ENCODE measurements around the gene TBC1D5. TPM values are rescaled to one million over a fixed set of nuclear protein-coding genes. Genes with fewer than 3 reads are reported as not detected.

The TBC1D5 gene
- total and polyA plus RNA-seq, 2 donors (not counting 1 experiment from before 2014, with no cell fraction given), result 22.6 to 111 TPM

DNA sequence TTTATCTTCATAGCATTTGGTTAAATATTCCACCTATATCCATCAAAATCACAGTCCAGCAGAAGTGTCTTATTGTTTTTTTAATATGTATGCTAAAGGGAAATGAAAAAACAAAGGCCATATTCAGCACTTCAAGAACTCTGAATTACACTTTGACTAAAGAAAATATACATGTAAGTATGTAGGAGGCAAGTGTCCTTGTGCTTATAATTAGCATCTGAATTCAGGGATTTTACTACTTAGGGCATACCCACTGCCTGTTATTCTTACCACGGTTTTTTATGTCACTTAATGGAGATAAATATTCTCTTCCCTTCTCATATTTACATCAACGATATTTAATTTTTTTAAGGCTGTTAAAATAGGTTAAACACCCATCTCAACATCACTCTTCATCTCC, 117.3 kb downstream of the TBC1D5 start:
- no peaks in the 10 kb centered on the region for H3K27me3 ChIP-seq (replicated peaks in 1 of 4; ENCODE audit: control extremely low read depth in 1 of 4, control insufficient read depth in 3 of 4, insufficient read depth in 4 of 4, low read length in 3 of 4)
- intact Hi-C loops (cut with micrococcal nuclease), result no loop called here
- no peak for ATAC-seq (ENCODE audit: low read depth)

DNA sequence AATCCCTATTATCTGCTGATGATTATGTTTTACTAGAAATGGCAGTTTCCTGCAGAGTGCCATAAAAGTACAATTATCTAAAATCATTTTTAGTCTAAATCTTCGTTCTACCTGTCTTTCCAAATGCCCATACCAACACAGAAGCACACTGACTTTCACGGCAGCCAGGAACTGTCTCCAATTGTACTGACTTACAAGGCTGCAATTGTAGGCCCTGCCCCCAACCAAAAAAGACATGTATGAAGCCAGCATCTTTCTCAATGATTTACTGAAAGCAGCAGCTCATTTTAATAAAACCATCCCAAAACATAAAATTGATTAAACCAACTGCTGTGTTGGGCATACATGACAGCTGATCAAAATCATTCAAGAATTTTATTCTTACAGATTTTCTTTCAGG, 119.0 kb downstream of the TBC1D5 start:
- WGBS (ENCODE audit: insufficient coverage), result 100% methylated on average over 2 of the region's 2 CpGs
- peaks cover 0 to 1% (median 0%) of the 10 kb centered on the region in 3 donors for H3K9me3 ChIP-seq (ENCODE audit: control extremely low read depth in 1 of 3, control insufficient read depth in 2 of 3, insufficient read depth in 1 of 3, low read length in 2 of 3)
- peaks cover 22% of the 10 kb centered on the region for H3K79me2 ChIP-seq (ENCODE audit: control insufficient read depth, insufficient read depth, low read length)
- H3K4me1 ChIP-seq (ENCODE audit: control insufficient read depth in 2 of 2, insufficient read depth in 2 of 2, low read length in 2 of 2), result peaks cover 0 to 3% of the 10 kb centered on the region in 2 donors
- H3K27ac Mint-ChIP-seq, result no peak overlapping the region
- no peaks in the 10 kb centered on the region for H3K27me3 ChIP-seq (replicated peaks in 1 of 4; ENCODE audit: control extremely low read depth in 1 of 4, control insufficient read depth in 3 of 4, insufficient read depth in 4 of 4, low read length in 3 of 4)
- DNase-seq (no peak), ATAC-seq (ENCODE audit: low read depth) (no peak)
- no peaks in the 10 kb centered on the region for H3K9me3 Mint-ChIP-seq (ENCODE audit: insufficient read depth)
- TF ChIP-seq CTCF (IDR thresholded peaks at IDR 0.05), result no peak
- no peak for TF ChIP-seq EZH2 (IDR thresholded peaks at IDR 0.05; ENCODE audit: borderline replicate concordance, insufficient read depth, low read depth, low read length, poor library complexity, severe bottlenecking)
- H3K9ac ChIP-seq (ENCODE audit: low read length), result no peak overlapping the region
- CTCF ChIA-PET, result interaction anchor here (1.0 kb wide), 1 partner anchor 217 kb away, joined by 4 read pairs; no protein-coding TSS in a partner anchor
- H3K27ac ChIP-seq (ENCODE audit: low read length in 2 of 2), result no peak overlapping the region
- H3K36me3 ChIP-seq (replicated peaks in 1 of 2; ENCODE audit: control extremely low read depth in 1 of 2, control insufficient read depth in 1 of 2, extremely low read depth in 1 of 2, insufficient read depth in 2 of 2, low read length in 1 of 2), result peaks cover 7 to 23% of the 10 kb centered on the region in 2 experiments
- H2AFZ ChIP-seq (ENCODE audit: insufficient read depth, low read depth, low read length, poor library complexity, severe bottlenecking), result no peak overlapping the region
- no peaks in the 10 kb centered on the region for H3K27me3 Mint-ChIP-seq
- H4K20me1 ChIP-seq (ENCODE audit: control insufficient read depth, insufficient read depth, low read length, poor library complexity, severe bottlenecking), result peaks cover 17% of the 10 kb centered on the region
- peaks cover 16% of the 10 kb centered on the region for H3K4me1 Mint-ChIP-seq
- POLR2A ChIA-PET, result no interaction called here
- no peak overlapping the region for H3K4me2 ChIP-seq (replicated peaks; ENCODE audit: low read depth, low read length, poor library complexity, severe bottlenecking)
- H3K4me3 Mint-ChIP-seq, result no peak overlapping the region
- intact Hi-C loops (cut with micrococcal nuclease), result no loop called here
- H3K4me3 ChIP-seq (ENCODE audit: control extremely low read depth in 1 of 5, extremely low read depth in 1 of 5, insufficient read depth in 1 of 5, low read depth in 2 of 5, low read length in 4 of 5), result no peak overlapping the region

More for the DNA sequence above, 117.3 kb downstream of the TBC1D5 start:
- Histone ChIP-seq H4K20me1 (ENCODE audit: control insufficient read depth, insufficient read depth, low read length, poor library complexity, severe bottlenecking) (peaks cover 25% of the 10 kb centered on the region), H3K27ac (ENCODE audit: low read length in 2 of 2) (no peak overlapping the region), H3K36me3 (replicated peaks in 1 of 2; ENCODE audit: control extremely low read depth in 1 of 2, control insufficient read depth in 1 of 2, extremely low read depth in 1 of 2, insufficient read depth in 2 of 2, low read length in 1 of 2) (peaks cover 3 to 18% of the 10 kb centered on the region in 2 experiments), H2AFZ (ENCODE audit: insufficient read depth, low read depth, low read length, poor library complexity, severe bottlenecking) (no peak overlapping the region), H3K79me2 (ENCODE audit: control insufficient read depth, insufficient read depth, low read length) (peaks cover 32% of the 10 kb centered on the region), H3K4me1 (ENCODE audit: control insufficient read depth in 2 of 2, insufficient read depth in 2 of 2, low read length in 2 of 2) (peaks cover 0 to 5% of the 10 kb centered on the region in 2 donors), H3K9ac (ENCODE audit: low read length) (no peak overlapping the region), H3K9me3 (ENCODE audit: control extremely low read depth in 1 of 3, control insufficient read depth in 2 of 3, insufficient read depth in 1 of 3, low read length in 2 of 3) (no peaks in the 10 kb centered on the region), H3K4me3 (ENCODE audit: control extremely low read depth in 1 of 5, extremely low read depth in 1 of 5, insufficient read depth in 1 of 5, low read depth in 2 of 5, low read length in 4 of 5) (no peak overlapping the region), H3K4me2 (replicated peaks; ENCODE audit: low read depth, low read length, poor library complexity, severe bottlenecking) (no peak overlapping the region)
- no peak for DNase-seq
- TF ChIP-seq EZH2 (IDR thresholded peaks at IDR 0.05; ENCODE audit: borderline replicate concordance, insufficient read depth, low read depth, low read length, poor library complexity, severe bottlenecking), result no peak
- TF ChIP-seq CTCF (IDR thresholded peaks at IDR 0.05), result no peak
- Mint-ChIP-seq H3K9me3 (ENCODE audit: insufficient read depth) (no peaks in the 10 kb centered on the region), H3K4me1 (peaks cover 28% of the 10 kb centered on the region), H3K4me3 (no peak overlapping the region), H3K27me3 (no peaks in the 10 kb centered on the region), H3K27ac (no peak overlapping the region)
- ChIA-PET POLR2A (no interaction called here), CTCF (interaction anchor here (1.0 kb wide), 1 partner anchor 213 kb away, joined by 3 read pairs; no protein-coding TSS in a partner anchor)
- no CpG with 5 or more reads among the region's 2 CpGs for WGBS (ENCODE audit: insufficient coverage)

Data from B cell (primary cell).